ENCODE measurements around the gene CXADR.

The CXADR gene

DNA sequence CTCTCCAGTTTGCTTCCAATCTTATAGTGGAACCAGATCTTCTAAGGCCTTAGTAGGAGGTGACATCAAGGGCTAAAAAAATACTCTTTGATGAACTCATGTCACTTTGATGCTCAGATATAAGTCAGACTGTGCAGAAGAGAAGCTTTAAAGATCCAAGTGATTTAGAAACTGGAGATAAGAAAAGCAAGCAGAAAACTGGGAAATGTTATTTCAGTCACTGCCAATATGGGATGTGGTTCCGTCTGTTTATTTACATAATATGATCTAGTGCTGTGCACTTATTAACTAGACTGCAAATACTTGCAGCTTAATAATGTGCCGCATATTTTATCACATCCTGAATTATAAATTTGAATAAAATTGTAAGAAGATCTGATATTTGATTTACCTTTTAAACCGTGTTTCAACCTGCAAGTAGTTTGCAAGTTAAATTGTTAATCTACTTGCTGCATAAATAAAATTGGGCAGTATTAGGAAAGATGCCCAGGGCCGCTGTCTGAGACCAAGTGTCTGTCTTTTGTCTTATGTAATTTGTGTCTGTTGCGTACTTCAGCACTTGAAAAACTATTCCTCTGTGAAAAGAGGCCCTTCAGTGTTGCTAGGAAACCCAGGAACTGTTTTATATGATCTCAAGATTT lies 29.6 kb downstream of the CXADR start:
- no peak for DNase-seq (ENCODE audit: low spot score)

- DNase-seq (ENCODE audit: low spot score) = no peak
These were observed 32.2 kb downstream of the CXADR start for GRCh38 chr21:17545007-17545406.

- DNase-seq (ENCODE audit: low spot score) = no peak
These were observed 35.4 kb downstream of the CXADR start for GRCh38 chr21:17548262-17548661.

GRCh38 chr21:17550671-17551308 lies 37.9 kb downstream of the CXADR start:
- DNase-seq (ENCODE audit: low spot score) = no peak

GRCh38 chr21:17552410-17552809 lies 39.6 kb downstream of the CXADR start:
- no peak for DNase-seq (ENCODE audit: low spot score)

DNA sequence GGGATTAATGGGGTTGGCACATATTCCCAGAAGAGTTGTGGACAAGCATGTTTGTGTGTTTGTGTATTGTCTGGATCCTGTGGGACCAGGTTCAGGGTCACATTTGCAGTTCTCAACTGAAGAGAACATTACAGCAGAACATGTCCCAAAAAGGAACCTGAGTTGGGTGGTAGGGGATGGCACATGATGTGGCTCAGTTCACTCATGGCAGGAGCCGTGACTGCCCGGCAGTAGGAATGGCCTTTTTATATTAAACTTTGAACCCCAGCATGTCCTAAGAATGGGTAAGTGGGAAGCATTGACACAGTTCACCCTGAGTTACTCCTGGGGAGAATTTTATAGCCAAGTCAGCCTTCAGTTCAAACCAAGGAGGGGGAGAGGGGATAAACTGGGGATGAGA lies 41.3 kb downstream of the CXADR start:
- no peak for DNase-seq (ENCODE audit: low spot score)

DNA sequence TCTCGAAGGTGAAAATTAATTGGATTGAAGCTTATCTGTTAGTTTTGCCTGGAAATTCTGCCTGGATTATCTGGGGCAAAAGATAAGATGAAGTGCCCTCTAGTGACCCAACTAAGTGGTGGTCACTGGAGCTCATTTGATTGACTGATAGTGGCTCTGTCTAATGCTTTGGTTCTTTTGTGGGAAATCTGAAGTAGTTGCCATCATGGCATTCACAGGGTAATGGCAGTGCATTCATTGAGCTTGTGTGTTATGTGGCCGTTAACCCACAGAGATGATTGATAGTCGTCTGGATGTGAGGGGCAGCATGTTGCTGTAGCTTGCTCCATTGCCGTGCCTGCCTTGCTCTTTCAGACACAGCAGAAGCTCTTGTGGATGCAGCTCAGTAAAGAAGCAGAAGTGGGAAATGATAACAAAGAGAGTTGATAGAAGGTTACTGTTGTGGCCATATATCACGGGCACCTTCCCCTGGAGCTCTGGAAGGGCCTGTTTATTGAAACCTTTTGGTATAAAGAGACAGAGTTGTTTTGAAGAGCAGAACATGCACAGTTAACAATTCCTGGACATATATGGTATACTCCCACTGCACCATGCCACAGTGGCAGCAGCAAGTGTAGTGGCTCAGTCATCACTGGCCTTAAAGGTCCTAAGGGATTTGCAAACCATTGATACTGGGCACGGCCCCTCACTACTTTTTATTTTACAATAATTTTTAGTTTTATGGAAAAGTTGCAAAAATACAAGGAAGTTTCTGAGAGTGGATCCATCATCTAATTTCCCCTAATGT lies 42.0 kb downstream of the CXADR start:
- DNase-seq (ENCODE audit: low spot score) = no peak

DNA sequence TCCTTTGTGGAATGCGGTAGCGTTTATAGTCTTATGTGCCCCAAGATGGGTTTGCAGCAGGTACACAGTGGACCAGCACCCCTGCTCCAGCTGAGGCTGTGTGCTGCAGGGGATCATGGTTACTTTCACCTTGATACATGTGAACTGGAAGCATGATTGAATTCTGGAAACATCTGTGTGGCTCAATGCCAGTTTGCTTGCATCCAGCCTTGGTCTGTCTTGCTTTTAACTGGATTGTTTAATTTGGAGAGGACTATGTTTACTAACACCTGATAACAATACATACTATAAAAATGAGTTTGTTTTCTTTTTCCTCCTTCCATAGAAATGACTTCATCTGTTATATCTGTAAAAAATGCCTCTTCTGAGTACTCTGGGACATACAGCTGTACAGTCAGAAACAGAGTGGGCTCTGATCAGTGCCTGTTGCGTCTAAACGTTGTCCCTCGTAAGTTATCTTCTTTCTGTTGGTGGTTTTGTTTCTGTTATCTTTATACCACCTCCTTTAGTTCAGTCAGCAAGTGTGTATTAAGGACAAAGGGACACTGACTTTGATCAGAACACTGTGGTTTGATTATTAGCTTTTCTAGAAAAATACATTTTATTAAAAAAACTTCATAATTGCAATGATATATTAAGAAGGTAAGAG lies 47.7 kb downstream of the CXADR start:
- no peak for DNase-seq (ENCODE audit: low spot score)

DNA sequence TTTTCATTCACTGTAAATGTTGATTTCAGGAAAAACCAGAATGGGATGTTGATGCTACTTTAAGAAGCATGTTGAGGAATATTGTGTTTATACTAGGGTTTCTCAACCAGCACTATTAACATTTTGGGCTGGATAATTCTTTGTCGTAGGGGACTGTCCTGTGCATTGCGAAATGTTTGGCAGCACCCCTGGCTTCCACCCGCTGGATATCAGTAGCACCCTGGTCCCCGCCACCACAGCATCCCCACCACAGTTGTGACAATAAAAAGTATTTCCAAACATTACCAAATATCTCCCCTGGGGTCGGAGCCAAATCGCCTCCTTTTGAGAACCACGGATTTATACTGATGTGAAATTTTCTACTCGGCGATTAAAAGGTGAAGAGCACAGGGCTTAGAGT lies 57.9 kb downstream of the CXADR start:
- no peak for DNase-seq (ENCODE audit: low spot score)

- no peak for DNase-seq (ENCODE audit: low spot score)
These were observed 59.6 kb downstream of the CXADR start for GRCh38 chr21:17572431-17572830.

GRCh38 chr21:17575076-17575475 lies 62.2 kb downstream of the CXADR start:
- no peak for DNase-seq (ENCODE audit: low spot score)

DNA sequence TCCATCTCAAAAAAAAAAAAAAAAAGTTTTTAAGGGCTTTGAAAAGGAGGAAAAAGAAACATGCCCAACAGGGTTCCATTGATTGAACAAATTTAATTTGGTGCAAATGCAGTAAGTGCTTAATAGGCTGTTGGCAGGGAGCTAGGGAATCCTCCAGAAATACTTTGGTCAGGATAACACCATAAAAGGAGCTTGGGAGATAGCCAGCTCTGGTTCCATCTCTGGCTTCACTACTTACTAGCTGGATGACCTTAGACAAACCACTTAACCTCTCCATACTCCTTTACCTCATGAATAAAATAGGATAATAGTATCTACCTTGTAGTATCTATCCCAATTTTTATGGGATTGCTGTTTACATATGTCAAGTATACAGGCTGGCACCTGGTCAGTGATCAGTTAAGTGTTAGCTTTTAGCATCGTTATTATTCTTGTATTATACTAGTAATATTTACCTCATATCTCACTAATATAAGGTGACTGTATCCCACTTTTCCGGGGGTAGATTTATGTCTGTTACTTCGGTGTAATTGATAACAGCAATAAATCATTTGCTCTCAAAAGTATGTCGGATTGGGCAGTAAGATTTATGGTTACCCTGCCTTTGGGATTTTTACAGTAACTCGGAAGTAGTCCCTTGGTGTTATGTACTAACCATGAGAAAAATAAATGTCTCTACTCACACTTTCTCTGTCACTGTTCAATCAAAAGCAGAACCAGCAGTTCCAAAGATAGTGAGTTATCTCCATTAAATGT lies 63.4 kb downstream of the CXADR start:
- no peak for DNase-seq (ENCODE audit: low spot score)

DNA sequence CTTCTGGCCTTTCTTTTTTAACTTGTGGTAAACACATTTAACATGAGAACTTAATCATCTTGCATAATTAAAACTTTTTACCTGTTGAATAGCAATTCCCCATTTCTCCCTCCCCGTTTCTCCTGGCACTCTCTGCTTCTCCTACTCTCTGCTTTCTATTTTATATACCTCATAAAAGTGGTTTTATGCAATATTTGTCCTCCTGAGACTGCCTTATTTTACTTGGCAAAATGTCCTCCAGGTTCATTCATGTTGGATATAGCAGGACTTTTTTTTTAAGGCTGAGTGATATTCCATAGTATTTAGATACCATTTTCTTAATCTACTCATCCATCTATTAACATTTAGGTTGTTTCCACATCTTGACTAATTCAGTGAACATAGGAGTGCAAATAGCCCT lies 64.9 kb downstream of the CXADR start:
- no peak for DNase-seq (ENCODE audit: low spot score)

DNA sequence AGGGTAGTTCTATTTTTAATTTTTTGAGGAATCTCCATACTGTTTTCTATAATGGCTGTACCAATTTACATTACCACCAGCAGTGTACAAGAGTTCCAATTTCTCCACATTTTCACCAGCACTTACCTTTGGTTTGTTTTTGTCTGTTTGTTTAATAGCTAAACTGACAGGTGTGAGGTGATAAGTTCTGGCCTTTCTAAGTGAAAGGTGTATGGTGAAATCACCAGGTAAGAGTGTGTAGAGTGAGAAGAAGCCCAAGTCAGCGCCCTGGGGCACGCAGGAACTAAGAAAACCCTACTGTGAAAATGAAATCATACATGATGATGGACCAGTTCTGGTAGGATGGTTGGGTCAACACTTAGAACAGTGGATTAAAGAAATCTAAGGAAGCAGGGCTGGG lies 65.3 kb downstream of the CXADR start:
- no peak for DNase-seq (ENCODE audit: low spot score)

DNA sequence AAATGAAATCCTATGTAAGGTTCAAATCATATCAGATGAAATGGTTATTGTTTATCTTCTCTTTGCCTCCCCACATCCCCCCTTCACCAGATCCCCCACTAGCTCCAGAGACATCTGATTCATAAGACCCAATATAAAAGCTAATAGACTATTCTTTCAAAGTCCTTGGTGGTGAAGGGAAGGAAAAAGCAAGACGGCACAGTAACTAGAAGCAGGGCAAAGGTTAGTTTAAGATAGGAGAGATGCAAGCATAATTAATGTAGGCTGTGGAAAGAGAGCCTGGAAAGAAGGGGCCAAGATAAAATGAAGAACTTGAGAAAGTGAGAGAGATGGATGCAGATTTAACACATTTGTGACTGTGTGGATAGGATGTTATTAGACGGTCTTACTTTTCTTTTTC lies 66.0 kb downstream of the CXADR start:
- no peak for DNase-seq (ENCODE audit: low spot score)

GRCh38 chr21:17580319-17580718 lies 67.5 kb downstream of the CXADR start:
- no peak for DNase-seq (ENCODE audit: low spot score)

- DNase-seq (ENCODE audit: low spot score) = no peak
These were observed 71.1 kb downstream of the CXADR start for GRCh38 chr21:17583898-17584297.

- DNase-seq (ENCODE audit: low spot score) = peak; percentile 24
These were observed 73.1 kb downstream of the CXADR start for GRCh38 chr21:17585875-17586450.

DNA sequence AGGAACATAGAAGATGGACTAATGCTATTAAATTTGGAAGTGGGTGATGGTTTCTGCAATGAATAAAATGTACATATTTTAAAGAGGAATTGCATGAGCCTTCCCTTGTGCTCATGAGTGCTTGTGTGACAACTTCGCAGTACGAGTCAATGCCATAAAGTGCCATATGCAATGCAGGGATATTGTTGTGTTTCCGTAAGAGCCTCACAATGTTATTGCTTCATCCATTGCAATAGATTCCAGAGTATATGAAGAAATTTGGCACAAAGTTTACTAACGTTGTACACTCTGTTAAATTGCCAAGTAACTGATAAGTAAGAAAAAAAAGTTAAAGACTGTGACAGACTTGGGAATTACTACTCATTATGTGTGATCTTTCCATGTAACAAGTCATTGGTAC lies 77.6 kb downstream of the CXADR start:
- no peak for DNase-seq (ENCODE audit: low spot score)

GRCh38 chr21:17597680-17598079 lies 84.8 kb downstream of the CXADR start:
- no peak for DNase-seq (ENCODE audit: low spot score)

GRCh38 chr21:17598437-17598836 lies 85.6 kb downstream of the CXADR start:
- no peak for DNase-seq (ENCODE audit: low spot score)

DNA sequence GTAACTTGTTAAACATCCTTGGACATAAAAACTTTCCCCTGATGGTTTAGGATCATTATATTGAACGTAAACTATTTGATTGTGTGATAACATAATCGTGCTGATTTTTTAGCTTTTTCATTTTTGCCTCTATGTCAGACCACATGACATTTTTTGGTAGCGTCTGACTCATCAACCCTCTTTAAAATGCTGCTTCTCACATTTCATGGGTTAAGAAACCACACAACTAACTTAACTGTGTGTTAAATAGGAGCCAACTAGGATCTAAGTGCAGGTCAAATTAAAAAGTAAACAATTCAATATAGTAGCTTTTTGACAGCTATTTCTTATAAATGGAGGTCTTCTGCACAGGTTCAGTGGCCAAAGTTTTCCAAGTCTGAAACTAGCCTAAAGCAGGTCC lies 90.0 kb downstream of the CXADR start:
- DNase-seq (ENCODE audit: low spot score) = no peak

All from hematopoietic multipotent progenitor cell treated with erythropoietin and hydrocortisone succinate and interleukin-3 and kit ligand, for 17 days (in vitro differentiated cells).